Epithelial cell of prostate (primary cell): ENCODE measurements around the gene GTF3C1.

Experiments used
- DNase-seq: peaks from one replicate; pipeline ENCODE4 v3.0.0-alpha.2; 2011; ENCODE audit warnings: low read depth, low spot score
- H3K27ac ChIP-seq: fragments of 450-650 bp; 2 replicates; pipeline ENCODE4 v1.5.1; 2017; ENCODE audit warnings: mild to moderate bottlenecking

The GTF3C1 gene

DNA sequence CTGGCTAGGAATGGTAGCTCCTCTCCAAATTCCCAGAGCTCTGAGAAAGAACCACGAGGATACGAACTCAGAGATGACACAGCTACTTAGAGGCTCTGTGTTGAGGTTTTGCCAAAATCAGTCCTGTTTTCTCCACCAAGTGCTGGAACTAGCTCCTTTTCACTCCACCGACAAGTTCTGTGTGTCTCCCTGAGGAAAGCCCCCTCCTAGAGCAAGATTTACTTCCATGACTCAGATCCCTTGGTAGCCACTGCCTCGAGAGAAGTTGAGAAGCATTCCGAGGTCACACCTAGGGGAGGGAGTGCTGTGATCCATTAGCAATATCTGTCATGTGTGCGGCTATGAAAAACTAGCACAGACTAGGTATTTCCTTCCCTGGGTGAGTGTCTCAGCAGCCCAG is 117.2 kb downstream of the GTF3C1 start:
- H3K27ac ChIP-seq, result peak overlapping the region; percentile 70
- peak; percentile 67 for DNase-seq

DNA sequence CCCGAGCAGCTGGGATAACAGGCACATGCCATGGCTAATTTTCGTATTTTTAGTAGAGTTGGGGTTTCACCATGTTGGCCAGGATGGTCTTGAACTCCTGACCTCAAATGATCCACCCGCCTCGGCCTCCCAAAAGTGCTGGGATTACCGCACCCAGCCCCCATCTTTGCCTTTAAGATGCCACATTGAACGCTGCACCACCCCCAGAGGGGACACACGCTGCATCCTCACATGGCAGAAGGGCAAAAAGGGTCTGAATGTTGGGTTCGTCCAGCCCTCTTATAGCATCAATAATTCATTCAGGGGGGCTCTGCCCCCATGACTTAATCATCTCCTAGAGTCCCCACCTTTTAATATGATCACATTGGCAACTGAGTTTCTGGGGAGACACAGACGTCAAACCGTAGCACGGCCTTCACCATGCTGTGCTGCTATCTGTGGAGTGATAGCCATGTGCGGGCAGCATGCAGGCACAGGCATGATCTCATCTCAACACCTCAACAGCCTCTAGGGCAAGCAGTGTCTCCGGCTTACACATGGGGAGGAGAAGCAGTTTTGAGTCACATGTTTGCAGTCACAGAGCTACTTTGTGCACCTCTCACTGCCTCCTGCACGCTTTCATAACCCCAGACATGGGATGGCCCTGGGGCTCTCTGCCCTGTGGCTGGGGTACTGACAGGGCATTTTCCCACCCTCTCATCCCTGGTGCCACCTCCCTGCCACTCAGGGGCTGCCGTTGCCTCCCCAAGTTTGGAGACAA is 117.8 kb downstream of the GTF3C1 start:
- peak; percentile 79 for DNase-seq
- peak overlapping the region; percentile 70 for H3K27ac ChIP-seq

DNA sequence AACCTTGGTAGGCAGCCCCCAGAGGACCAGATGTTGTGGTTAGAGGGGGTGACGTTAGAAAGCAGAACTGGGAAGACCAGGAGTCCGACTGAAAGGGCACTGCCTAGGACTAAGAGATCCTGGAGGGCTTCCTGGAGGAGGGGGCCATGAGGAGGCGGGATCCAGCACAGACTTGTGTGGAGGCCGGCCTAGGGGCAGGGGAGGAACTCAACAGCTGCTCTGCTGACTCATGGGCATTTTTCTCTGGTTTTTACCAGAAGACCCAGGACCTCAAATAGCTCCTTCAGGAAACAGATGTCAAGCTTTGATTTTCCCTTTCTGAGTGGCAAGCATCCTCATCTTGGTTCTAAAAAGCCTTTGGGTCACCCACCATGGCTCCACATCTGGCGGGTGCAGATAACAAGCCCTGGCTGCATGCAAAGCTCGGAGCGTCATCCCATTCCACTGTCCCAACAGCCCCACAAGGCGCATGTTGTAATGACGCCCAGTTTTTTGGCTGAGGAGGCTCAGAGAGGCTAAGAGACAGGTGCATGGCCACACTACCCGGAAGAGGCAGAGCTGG is 118.7 kb downstream of the GTF3C1 start:
- H3K27ac ChIP-seq, result no peak overlapping the region
- no peak for DNase-seq

- no peak for DNase-seq
Observed at GRCh38 chr16:27430512-27430911, 119.2 kb downstream of the GTF3C1 start.

DNA sequence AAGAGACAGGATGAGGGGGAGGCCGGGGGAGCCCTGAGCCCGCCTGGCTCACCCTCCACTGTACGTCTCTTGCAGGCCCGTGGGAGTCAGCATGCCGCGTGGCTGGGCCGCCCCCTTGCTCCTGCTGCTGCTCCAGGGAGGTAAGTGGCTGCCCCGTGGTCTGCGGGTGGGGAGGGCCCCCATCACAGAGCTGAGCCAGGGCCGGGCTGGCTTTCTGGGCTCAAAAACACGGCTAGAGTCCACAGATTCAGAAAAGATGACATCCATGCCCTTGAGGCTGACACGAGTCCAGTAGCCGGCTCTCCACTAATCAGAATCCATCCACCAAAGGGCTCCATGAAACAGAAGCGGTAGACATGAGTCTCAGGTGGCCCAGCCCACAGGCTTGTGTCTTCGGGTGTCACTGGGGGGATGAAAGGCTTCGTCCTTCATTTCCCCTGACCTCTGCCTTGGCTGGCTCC is 119.7 kb downstream of the GTF3C1 start:
- no peak for DNase-seq

More at GRCh38 chr16:27430512-27430911, 119.2 kb downstream of the GTF3C1 start:
- no peak overlapping the region for H3K27ac ChIP-seq

DNA sequence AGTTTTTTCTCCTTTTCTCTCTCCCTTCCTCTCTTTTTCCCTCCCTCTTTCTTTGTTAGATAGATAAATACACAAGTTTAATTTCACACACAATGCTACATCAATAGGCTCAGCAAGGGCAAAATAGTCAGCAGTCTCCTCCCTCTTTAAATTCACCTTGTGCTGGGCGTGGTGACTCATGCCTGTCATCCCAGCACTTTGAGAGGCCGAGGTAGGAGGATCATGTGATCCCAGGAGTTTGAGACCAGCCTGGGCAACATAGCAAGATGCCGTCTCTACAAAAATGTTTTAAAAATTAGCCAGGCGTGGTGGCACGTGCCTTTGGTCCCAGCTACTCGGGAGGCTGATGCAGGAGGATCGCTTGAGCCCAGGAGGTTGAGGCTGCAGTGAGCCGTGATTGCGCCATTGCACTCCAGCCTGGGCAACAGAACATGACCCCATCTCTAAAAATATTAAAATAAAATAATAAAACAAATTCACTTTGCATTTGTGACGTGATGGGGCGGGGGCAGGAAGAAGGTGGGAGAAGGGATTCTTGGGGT is 120.3 kb downstream of the GTF3C1 start:
- H3K27ac ChIP-seq, result no peak overlapping the region
- no peak for DNase-seq

More for the DNA sequence above, 119.7 kb downstream of the GTF3C1 start:
- no peak overlapping the region for H3K27ac ChIP-seq

DNA sequence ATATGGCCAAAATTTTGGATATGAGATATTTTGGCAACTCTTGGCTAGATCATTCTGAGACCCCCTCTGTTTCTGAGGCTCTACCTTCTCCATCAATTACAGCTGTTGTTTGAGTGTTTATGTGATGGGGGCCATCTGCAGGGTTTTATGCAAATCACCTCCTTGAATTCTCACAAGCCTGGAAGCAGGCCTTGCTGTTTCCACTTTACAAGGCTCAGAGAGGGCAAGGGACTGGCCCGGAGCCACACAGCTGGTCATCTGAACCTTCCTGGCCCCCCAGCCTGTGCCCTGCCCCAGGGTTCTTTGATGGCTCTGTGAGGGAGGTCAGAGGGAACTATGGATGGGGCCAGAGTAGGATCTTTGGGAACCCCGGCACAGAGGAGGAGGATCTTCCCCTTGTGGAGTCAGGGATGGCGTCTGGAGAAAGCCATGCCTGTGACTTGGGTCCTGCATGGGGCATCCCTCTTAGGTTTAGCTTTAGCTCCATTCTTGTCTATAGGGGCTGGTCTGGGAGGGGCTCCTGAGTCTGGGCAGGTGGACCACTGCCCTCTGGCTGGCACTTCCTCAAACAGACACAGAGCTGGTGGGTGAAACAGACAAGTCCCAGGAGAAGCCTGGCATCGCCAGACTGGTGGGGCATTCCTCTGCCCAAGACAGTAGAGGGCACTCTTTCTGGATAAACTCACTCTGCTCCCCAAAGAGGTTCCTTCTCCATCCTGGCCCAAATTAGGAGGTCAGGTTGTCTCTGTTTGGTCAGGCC is 121.5 kb downstream of the GTF3C1 start:
- H3K27ac ChIP-seq, result no peak overlapping the region
- no peak for DNase-seq

DNA sequence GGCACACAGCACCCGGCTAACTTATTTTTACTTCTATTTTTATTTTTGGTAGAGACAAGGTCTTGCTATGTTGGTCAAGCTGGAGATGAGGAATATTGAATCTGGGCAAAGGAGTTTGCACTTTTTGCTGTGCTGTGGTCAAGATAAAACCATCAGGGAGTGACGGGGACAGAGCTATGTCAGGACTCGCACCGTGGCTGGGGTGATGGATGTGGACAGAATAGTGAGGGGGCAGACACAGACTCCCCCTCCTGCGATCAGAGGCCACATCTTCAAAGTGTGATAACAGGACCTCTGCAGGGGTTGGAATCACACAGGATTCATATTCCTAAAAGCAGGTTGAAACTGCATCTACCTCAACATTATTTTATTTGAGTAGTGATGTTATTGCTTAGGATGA is 122.2 kb downstream of the GTF3C1 start:
- DNase-seq, result no peak

DNA sequence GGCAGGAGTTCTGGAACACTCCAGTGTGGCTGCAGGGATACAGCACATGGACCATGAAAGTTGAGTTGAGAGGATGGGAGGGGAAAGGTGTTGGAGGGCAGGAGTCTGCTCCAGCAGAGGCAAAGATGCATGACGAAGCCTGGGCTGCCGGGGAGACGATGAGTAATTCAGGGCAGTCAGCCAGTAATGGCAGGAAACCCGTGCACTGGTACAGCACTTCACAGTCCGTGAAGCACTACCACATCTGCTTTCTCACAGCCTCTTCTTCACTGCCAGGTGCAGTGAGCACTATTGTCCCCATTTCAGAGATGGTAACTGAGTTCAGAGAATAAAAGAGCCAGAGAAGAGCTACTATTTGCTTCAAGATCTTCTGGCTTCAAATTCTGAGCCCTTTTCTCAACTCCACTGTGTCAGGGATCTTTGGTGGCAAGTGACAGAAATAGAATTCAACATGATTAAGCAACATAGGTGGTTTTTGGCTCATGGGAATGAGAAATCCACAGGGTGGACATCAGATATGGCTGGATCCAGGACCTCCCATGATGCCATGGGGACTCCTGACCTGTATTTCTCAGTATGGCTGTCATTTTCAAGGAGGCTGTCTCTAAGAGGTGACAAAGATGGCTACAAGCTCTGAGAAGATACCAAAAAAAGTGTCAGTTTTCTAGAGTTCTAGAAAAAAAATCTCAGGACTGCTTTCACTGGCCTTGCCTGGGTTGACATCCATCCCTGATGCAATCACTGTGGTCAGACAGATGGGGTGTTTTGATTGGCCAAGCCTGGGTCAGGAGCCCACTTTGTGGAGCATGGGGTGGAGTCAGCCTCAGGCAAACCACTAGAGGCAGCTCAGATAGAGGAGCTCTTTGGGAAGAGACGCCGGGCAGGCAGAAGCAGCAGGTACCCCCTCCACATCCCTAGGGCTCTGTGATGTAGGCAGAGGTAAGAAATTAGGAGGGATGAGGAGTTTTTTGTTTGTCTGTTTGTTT is 123.0 kb downstream of the GTF3C1 start:
- no peak overlapping the region for H3K27ac ChIP-seq
- peak; percentile 73 for DNase-seq

More for the DNA sequence above, 122.2 kb downstream of the GTF3C1 start:
- no peak overlapping the region for H3K27ac ChIP-seq

DNA sequence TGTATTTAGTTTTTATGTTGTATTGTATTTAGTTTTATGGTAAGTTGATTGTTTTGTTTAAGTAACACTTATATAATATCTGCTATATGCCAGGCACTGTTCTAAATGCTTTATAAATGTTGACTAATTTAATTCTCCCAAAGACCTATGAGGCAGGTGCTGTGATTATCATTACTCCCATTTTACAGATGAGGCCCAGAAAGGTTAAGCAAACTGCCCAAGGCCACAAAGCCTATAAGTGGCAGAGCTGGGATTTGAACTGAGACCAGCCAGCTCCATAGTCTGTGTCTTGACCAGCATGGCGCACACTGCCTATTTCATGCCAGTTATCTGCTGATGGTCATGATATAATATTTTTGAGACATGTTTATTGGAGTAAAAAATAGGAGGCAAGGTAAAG is 123.8 kb downstream of the GTF3C1 start:
- no peak overlapping the region for H3K27ac ChIP-seq
- DNase-seq, result no peak

DNA sequence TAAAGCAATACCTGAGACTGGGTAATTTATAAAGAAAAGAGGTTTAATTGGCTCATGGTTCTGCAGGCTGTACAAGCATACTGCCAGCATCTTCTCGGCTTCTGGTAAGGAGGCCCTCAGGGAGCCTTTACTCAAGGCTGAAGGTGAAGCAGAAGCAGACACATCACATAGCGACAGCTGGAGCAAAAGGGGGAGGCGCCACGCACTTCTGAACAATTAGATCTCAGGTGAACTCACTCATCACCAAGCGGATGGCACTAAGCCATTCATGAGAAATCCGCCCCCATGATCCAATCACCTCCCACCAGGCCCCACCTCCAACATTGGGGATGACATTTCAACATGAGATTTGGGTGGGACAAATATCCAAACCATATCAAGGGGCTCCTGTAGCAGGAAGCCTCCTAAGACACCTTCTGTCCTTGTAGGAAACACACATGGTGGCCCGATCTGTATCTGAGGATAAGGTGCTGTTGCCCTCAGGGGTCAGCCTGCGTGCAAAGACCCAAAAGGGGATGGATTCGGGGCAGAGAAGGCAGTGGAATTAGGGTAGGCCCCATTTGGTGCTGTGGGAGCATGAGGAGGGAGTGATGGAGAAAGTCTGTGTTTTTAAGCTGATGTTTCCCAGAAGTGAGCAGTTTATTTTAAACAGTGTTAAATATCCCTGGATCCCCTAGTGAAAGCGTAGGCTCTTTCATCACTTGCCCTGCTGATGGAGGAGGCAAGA is 124.8 kb downstream of the GTF3C1 start:
- H3K27ac ChIP-seq, result no peak overlapping the region
- DNase-seq, result no peak

DNA sequence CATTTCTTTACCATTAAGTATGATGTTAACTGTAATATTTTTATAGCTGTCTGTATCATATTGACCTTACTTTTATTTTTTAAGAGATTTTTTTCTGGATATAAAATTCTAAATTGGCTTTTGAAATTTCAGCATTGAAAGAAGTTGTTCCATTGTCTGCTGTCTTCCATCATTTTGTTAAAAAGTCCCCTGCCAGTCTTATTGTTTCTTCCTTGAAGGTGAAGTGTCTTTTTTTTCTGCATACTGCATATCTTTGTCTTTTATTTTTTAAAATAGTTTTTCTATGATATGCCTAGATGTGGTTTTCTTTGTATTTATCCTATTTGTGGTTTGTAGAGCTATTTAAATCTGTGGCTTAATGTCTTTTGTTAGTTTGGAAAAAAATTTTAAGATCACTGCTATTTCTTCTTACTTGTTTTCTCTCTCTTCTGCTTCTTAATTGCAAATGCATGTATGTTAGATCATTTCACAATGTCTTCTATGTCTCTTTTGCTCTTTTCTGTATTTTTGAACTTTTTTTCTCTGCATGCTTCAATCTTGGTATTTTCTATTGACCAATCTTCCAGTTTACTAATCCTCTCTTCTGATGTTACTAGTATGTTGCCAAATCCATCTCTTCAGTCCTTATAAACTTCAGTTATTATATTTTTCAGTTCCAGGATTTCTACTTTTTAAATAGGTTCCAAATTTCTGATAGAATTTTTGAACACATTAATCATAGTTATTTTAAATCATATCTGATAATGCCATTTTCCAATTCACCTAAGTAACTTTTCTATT is 127.6 kb downstream of the GTF3C1 start:
- no peak overlapping the region for H3K27ac ChIP-seq
- DNase-seq, result no peak

DNA sequence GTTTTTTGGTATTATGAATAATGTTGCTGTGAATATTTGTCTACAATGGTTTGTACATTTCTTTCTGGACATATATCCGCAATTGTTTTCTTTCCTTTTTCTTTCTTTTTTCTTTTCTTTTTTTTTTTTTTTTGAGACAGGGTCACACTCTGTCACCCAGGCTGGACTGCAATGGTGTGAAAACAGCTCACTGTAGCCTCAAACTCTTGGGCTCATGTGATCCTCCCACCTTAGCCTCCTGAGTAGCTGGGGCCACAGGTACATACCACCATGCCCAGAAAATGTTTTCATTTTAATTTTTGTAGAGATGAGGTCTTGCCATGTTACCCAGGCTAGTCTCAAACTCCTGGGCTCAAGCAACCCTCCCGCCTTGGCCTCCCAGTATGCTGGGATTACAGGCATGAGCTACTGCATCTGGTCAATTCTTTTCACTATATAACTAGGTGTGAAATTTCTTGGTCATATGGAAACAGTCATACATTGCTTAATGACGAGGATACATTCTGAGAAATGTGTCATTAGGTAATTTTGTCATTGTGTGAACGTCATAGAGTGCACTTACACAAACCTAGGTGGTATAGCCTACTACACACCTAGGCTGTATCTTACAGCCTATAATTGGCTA is 132.6 kb downstream of the GTF3C1 start:
- H3K27ac ChIP-seq, result no peak overlapping the region
- DNase-seq, result no peak

DNA sequence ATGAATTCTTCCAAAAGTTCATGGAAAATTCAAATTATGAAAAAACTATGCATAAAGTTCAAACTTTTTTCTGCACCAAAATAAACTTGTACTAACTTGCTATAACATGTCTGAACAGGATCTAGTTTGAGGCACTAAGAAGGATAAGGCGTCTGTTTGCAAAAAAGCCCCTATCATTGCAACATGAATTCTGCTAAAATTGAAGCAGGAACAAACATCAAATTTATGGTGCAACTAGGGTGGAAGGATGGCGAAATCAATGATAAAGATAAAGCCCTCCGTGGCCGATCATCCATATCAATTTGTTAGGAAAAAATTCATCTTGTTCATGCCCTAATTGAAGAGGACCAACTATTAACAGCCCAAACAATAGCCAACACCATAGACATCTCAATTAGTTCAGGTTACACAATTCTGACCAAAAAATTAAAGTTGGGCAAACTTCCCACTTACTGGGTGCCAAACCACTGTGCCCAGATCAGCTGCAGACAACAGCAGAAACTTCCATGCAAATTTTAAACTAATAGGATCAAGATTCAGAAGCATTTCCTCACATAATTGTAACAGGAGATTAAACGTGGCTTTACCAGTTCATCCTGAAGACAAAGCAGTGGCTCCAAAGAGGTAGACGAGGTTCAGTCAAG is 134.8 kb downstream of the GTF3C1 start:
- DNase-seq, result no peak
- H3K27ac ChIP-seq, result no peak overlapping the region

DNA sequence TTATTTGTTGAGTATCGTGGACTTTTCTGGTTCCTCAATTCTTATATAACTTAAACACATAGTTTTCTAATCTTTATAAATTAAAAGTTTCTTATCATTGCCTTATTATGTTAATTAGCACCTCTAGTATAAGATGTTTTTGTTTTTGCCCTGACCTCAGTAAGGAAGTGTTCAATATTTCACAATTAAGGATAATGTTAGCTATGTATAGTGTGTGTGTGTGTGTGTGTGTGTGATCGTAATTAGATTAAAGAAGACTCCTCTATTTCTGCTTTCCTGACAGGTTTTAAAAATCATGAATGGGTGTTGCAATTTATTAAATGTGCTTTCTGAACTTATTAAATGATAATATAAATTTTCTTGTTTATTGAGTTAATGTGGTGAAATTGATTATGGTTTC is 135.8 kb downstream of the GTF3C1 start:
- no peak for DNase-seq
- no peak overlapping the region for H3K27ac ChIP-seq

- DNase-seq, result no peak
- H3K27ac ChIP-seq, result no peak overlapping the region
Observed at GRCh38 chr16:27410761-27411160, 139.0 kb downstream of the GTF3C1 start.
